Stimulated activated naive B cell treated with anti-CD40 and anti-IgM and Interleukin-4, amounts not matched to agents 10 μg/mL and 1 μg/mL and 100 μg/mL, for 72 hours (primary cell): ENCODE measurements around the gene SLC44A3.
"Not testable (repeated sequence)": the region's sequence is repeated elsewhere in the genome, so short reads cannot be mapped to it uniquely, and the experiment has no call there.

Source experiments
- ATAC-seq, 2 donors: fragments of 150-1000 bp; cut with Tn5 transposase; replicated peaks; 2 replicates each; pipeline ENCODE4 v1.10.0; 2021; ENCODE audit warnings: moderate library complexity in 1 of 2
- DNase-seq: peaks from one replicate; pipeline ENCODE4 v3.0.0; 2021
- H3K27ac Mint-ChIP-seq: one replicate; pipeline ENCODE4 v1.8.0; 2022; ENCODE audit warnings: mild to moderate bottlenecking, mixed read lengths
- H3K27me3 Mint-ChIP-seq, 2 donors: one replicate each; pipeline ENCODE4 v1.8.0; 2022; ENCODE audit warnings: mixed read lengths in 2 of 2
- H3K36me3 Mint-ChIP-seq, 2 donors: one replicate each; pipeline ENCODE4 v1.8.0; 2022; ENCODE audit warnings: mixed read lengths in 2 of 2, mild to moderate bottlenecking in 1 of 2
- H3K4me1 Mint-ChIP-seq, 2 donors: one replicate each; pipeline ENCODE4 v1.8.0; 2022; ENCODE audit warnings: mixed read lengths in 2 of 2, mild to moderate bottlenecking in 1 of 2
- H3K4me3 Mint-ChIP-seq, 2 donors: one replicate each; pipeline ENCODE4 v1.8.0; 2022; ENCODE audit warnings: mild to moderate bottlenecking in 2 of 2, mixed read lengths in 2 of 2, moderate library complexity in 1 of 2
- H3K9me3 Mint-ChIP-seq, 2 donors: one replicate each; pipeline ENCODE4 v1.8.0; 2022; ENCODE audit warnings: mixed read lengths in 2 of 2, mild to moderate bottlenecking in 1 of 2

SLC44A3 gene

GRCh38 chr1:94941480-94941879 is 121.3 kb downstream of the SLC44A3 start:
- H3K4me3 Mint-ChIP-seq, DNase-seq, ATAC-seq, H3K36me3 Mint-ChIP-seq, H3K27me3 Mint-ChIP-seq, H3K27ac Mint-ChIP-seq, H3K9me3 Mint-ChIP-seq, H3K4me1 Mint-ChIP-seq: not testable (repeated sequence)

GRCh38 chr1:94942171-94943128 is 122.3 kb downstream of the SLC44A3 start:
- ATAC-seq (no peak), DNase-seq (no peak)
- H3K9me3 Mint-ChIP-seq: no peaks in the 10 kb centered on the region
- H3K4me3 Mint-ChIP-seq: no peak overlapping the region
- no peak overlapping the region for H3K27ac Mint-ChIP-seq
- H3K27me3 Mint-ChIP-seq: peaks cover 0 to 6% of the 10 kb centered on the region in 2 donors
- H3K4me1 Mint-ChIP-seq: no peaks in the 10 kb centered on the region
- no peaks in the 10 kb centered on the region for H3K36me3 Mint-ChIP-seq
